ENCODE measurements around the gene URB1. TPM values are rescaled to one million over a fixed set of nuclear protein-coding genes. Genes with fewer than 3 reads are reported as not detected.

URB1 gene
- total and polyA plus RNA-seq, 9 of the 15 experiments (the other 6 are each of a cell fraction or from before 2014, with no cell fraction given), result 0.97 to 53.6 (median 21.5) TPM

DNA sequence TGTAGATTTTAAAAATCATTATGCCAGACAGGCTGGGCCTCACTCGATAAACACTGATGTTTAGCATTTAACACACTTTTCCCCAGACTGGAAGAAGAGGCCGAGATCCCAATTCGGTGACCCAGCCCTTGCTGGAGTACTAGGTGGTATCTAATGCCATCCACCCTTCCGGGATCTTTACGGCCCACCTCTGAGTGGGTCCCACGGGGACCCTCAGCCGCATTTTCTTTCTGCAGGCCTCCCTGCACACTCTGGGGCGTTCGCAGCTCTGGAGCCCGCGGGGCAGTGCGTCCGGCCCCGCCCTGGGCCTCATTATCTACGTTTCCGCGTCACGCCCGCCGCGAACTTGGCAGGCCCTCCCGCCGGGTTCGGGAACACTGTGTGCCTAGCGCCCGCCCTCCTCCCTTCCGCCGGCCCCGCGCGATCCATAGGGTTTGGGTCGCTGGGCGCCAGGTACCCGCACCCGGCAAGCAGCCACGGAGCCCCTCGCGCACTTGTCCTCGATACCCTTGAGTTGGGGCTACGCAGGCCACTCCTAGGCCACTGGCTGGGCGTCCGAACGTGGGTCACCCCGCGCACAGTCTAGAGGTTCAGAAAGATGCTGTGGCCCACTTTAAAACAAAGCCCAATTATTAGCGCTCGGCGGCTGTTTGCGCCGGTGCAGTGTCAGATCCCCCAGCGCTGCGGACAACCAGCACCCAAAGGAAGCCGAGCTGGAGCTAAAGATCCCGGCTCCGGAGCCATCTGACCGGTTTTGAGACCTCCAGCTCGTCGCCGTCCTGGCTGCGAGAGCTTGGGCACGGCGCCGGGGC is 18.7 kb upstream of the URB1 start (continued):
- TF ChIP-seq, protein P1, sequence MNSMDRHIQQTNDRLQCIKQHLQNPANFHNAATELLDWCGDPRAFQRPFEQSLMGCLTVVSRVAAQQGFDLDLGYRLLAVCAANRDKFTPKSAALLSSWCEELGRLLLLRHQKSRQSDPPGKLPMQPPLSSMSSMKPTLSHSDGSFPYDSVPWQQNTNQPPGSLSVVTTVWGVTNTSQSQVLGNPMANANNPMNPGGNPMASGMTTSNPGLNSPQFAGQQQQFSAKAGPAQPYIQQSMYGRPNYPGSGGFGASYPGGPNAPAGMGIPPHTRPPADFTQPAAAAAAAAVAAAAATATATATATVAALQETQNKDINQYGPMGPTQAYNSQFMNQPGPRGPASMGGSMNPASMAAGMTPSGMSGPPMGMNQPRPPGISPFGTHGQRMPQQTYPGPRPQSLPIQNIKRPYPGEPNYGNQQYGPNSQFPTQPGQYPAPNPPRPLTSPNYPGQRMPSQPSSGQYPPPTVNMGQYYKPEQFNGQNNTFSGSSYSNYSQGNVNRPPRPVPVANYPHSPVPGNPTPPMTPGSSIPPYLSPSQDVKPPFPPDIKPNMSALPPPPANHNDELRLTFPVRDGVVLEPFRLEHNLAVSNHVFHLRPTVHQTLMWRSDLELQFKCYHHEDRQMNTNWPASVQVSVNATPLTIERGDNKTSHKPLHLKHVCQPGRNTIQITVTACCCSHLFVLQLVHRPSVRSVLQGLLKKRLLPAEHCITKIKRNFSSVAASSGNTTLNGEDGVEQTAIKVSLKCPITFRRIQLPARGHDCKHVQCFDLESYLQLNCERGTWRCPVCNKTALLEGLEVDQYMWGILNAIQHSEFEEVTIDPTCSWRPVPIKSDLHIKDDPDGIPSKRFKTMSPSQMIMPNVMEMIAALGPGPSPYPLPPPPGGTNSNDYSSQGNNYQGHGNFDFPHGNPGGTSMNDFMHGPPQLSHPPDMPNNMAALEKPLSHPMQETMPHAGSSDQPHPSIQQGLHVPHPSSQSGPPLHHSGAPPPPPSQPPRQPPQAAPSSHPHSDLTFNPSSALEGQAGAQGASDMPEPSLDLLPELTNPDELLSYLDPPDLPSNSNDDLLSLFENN (IDR thresholded peaks at IDR 0.05; ENCODE audit: low read depth in 2 of 2, low read length in 2 of 2), result no peak
- TF ChIP-seq, protein P2, sequence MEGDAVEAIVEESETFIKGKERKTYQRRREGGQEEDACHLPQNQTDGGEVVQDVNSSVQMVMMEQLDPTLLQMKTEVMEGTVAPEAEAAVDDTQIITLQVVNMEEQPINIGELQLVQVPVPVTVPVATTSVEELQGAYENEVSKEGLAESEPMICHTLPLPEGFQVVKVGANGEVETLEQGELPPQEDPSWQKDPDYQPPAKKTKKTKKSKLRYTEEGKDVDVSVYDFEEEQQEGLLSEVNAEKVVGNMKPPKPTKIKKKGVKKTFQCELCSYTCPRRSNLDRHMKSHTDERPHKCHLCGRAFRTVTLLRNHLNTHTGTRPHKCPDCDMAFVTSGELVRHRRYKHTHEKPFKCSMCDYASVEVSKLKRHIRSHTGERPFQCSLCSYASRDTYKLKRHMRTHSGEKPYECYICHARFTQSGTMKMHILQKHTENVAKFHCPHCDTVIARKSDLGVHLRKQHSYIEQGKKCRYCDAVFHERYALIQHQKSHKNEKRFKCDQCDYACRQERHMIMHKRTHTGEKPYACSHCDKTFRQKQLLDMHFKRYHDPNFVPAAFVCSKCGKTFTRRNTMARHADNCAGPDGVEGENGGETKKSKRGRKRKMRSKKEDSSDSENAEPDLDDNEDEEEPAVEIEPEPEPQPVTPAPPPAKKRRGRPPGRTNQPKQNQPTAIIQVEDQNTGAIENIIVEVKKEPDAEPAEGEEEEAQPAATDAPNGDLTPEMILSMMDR (IDR thresholded peaks at IDR 0.05 in 2 of 3, conservative IDR thresholded peaks at IDR 0.05 in 1 of 3; ENCODE audit: insufficient read depth in 2 of 3, low read depth in 1 of 3, low read length in 3 of 3), result no peak
- TF ChIP-seq FOXM1 (IDR thresholded peaks at IDR 0.05; ENCODE audit: low read depth), result no peak
- TF ChIP-seq FOXM1 (CRISPR knock-in tag; IDR thresholded peaks at IDR 0.05; ENCODE audit: low read depth), result no peak
- TF ChIP-seq TAF1 (IDR thresholded peaks at IDR 0.05; ENCODE audit: control insufficient read depth, extremely low read depth, insufficient read depth, low read length, severe bottlenecking), result no peak
- no peak for TF ChIP-seq TCFL5 (CRISPR knock-in tag; conservative IDR thresholded peaks at IDR 0.05)
- TF ChIP-seq ATF7 (IDR thresholded peaks at IDR 0.05), result no peak
- TF ChIP-seq MCM2 (IDR thresholded peaks at IDR 0.05; ENCODE audit: low read depth), result no peak
- no peak for TF ChIP-seq HMG20B (CRISPR knock-in tag; IDR thresholded peaks at IDR 0.05)
- TF ChIP-seq, protein P3, sequence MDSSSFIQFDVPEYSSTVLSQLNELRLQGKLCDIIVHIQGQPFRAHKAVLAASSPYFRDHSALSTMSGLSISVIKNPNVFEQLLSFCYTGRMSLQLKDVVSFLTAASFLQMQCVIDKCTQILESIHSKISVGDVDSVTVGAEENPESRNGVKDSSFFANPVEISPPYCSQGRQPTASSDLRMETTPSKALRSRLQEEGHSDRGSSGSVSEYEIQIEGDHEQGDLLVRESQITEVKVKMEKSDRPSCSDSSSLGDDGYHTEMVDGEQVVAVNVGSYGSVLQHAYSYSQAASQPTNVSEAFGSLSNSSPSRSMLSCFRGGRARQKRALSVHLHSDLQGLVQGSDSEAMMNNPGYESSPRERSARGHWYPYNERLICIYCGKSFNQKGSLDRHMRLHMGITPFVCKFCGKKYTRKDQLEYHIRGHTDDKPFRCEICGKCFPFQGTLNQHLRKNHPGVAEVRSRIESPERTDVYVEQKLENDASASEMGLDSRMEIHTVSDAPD (CRISPR knock-in tag; IDR thresholded peaks at IDR 0.05), result no peak
- TF ChIP-seq KLF10 (CRISPR knock-in tag; IDR thresholded peaks at IDR 0.05), result no peak
- TF ChIP-seq, protein P4, sequence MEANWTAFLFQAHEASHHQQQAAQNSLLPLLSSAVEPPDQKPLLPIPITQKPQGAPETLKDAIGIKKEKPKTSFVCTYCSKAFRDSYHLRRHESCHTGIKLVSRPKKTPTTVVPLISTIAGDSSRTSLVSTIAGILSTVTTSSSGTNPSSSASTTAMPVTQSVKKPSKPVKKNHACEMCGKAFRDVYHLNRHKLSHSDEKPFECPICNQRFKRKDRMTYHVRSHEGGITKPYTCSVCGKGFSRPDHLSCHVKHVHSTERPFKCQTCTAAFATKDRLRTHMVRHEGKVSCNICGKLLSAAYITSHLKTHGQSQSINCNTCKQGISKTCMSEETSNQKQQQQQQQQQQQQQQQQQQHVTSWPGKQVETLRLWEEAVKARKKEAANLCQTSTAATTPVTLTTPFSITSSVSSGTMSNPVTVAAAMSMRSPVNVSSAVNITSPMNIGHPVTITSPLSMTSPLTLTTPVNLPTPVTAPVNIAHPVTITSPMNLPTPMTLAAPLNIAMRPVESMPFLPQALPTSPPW (CRISPR knock-in tag; IDR thresholded peaks at IDR 0.05), result no peak; the same call in 1 of the 2 replicates
- no peak for TF ChIP-seq TBP (optimal IDR thresholded peaks at IDR 0.05; ENCODE audit: low read depth, low read length)
- TF ChIP-seq, protein P5, sequence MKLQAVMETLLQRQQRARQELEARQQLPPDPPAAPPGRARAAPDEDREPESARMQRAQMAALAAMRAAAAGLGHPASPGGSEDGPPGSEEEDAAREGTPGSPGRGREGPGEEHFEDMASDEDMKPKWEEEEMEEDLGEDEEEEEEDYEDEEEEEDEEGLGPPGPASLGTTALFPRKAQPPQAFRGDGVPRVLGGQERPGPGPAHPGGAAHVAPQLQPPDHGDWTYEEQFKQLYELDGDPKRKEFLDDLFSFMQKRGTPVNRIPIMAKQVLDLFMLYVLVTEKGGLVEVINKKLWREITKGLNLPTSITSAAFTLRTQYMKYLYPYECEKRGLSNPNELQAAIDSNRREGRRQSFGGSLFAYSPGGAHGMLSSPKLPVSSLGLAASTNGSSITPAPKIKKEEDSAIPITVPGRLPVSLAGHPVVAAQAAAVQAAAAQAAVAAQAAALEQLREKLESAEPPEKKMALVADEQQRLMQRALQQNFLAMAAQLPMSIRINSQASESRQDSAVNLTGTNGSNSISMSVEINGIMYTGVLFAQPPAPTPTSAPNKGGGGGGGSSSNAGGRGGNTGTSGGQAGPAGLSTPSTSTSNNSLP (IDR thresholded peaks at IDR 0.05; ENCODE audit: borderline replicate concordance, low read depth, low read length), result no peak
- no peak for TF ChIP-seq FIP1L1 (IDR thresholded peaks at IDR 0.05; ENCODE audit: low read depth, low read length, poor library complexity, severe bottlenecking)
- no peak for TF ChIP-seq XRCC3 (IDR thresholded peaks at IDR 0.05)
- TF ChIP-seq ELF4 (CRISPR knock-in tag; IDR thresholded peaks at IDR 0.05), result no peak
- TF ChIP-seq ZEB2 (IDR thresholded peaks at IDR 0.05), result no peak
